Memory B cell (primary cell): Measurements from ENCODE around the gene UBIAD1.
"Not testable (repeated sequence)": the region's sequence is repeated elsewhere in the genome, so short reads cannot be mapped to it uniquely, and the experiment has no call there.

ENCODE experiments used
- ATAC-seq: fragments of 150-1000 bp; cut with Tn5 transposase; 2 replicates; pipeline ENCODE4 v1.10.0; 2021; ENCODE audit warnings: low read depth, mild to moderate bottlenecking, moderate library complexity
- DNase-seq, 2 donors: peaks; one replicate each; pipeline ENCODE4 v3.0.0; 2022; ENCODE audit warnings: low spot score in 2 of 2
- H3K27ac Mint-ChIP-seq: one replicate; pipeline ENCODE4 v1.8.0; 2022; ENCODE audit warnings: mild to moderate bottlenecking, moderate library complexity, mixed read lengths
- H3K27me3 Mint-ChIP-seq: one replicate; pipeline ENCODE4 v1.8.0; 2022; ENCODE audit warnings: mixed read lengths
- H3K36me3 Mint-ChIP-seq: one replicate; pipeline ENCODE4 v1.8.0; 2022; ENCODE audit warnings: mild to moderate bottlenecking, mixed read lengths
- H3K4me1 Mint-ChIP-seq: one replicate; pipeline ENCODE4 v1.8.0; 2022; ENCODE audit warnings: mixed read lengths
- H3K4me3 Mint-ChIP-seq: one replicate; pipeline ENCODE4 v1.8.0; 2022; ENCODE audit warnings: mild to moderate bottlenecking, moderate library complexity, mixed read lengths
- H3K9me3 Mint-ChIP-seq: one replicate; pipeline ENCODE4 v1.8.0; 2022; ENCODE audit warnings: mixed read lengths

Gene UBIAD1

GRCh38 chr1:11262171-11263049, 10.6 kb upstream of the UBIAD1 start, which contains the start of gene MTOR:
Gene MTOR, minus strand, starts transcription at chr1:11262551. Its CDS starts 3,142 bp downstream, at chr1:11259409.
- Mint-ChIP-seq H3K27me3 (no peaks in the 10 kb centered on the region), H3K9me3 (no peaks in the 10 kb centered on the region), H3K4me1 (peaks cover 5% of the 10 kb centered on the region), H3K4me3 (peak within 1 kb of the TSS; percentile 93), H3K36me3 (peaks cover 6% of the 10 kb centered on the region), H3K27ac (peak within 1 kb of the TSS; percentile 95)
- ATAC-seq (peak; percentile 95), DNase-seq (peak; percentile 84 to 94)

DNA sequence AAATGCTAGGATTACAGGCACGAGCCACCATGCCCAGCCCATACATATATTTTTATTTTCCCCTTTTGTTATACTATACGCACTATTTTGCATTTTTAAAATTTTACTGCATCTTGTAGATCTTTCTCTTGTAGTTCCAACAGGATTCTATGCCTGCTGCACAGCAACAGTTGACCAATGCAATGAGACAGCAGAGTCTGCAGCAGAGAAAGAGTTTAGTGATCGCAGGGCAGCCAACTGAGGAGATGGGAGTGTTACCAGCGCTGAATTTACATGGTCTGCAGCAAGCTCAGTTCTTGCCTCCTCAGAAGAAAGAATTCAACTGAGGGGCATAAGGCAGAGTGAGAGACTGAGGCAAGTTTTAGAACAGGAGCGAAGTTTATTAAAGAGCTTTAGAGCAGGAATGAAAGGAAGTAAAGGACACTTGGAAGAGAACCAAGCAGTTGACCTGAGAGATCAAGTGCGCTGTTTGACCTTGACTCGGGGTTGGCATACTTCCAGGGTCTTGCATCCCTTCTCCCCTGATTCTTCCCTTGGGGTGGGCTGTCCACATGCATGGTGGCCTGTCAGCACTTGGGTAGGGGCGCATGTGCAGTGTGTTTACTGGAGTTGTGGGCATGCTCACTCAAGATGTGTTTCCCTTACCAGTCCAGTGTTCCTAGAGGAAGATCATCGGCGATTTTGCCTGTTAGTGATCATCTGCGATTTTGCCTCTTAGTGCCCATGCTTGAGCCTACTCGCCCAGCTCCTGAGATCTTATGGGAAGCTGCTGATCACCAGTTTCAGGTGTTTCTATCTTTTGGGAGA, 6.5 kb upstream of the UBIAD1 start:
- H3K36me3 Mint-ChIP-seq = no peaks in the 10 kb centered on the region
- no peak overlapping the region for H3K27ac Mint-ChIP-seq
- peaks cover 5% of the 10 kb centered on the region for H3K4me1 Mint-ChIP-seq
- no peak for DNase-seq
- H3K4me3 Mint-ChIP-seq = no peak overlapping the region
- H3K27me3 Mint-ChIP-seq = no peaks in the 10 kb centered on the region
- no peak for ATAC-seq
- H3K9me3 Mint-ChIP-seq = no peaks in the 10 kb centered on the region

GRCh38 chr1:11267350-11268337, 5.4 kb upstream of the UBIAD1 start:
- H3K9me3 Mint-ChIP-seq, H3K4me3 Mint-ChIP-seq, DNase-seq, H3K27me3 Mint-ChIP-seq, H3K4me1 Mint-ChIP-seq, H3K36me3 Mint-ChIP-seq, H3K27ac Mint-ChIP-seq, ATAC-seq: not testable (repeated sequence)

DNA sequence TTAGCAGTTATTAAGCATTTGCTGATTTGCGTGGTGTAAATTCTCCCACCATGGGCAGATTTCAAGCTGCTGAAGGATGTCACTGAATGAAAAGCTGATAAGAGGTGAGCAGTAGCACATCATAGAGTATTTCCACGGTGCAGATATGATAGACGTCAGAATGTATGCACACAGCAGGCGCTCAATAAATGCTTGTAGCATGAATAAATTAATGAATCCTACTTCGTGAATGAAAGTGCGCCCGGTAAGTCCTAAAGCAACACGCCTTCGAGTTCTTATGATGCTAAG, 510 bp upstream of the UBIAD1 start:
- Mint-ChIP-seq H3K36me3 (peaks cover 11% of the 10 kb centered on the region), H3K4me1 (peaks cover 18% of the 10 kb centered on the region), H3K4me3 (peak overlapping the region; percentile 50), H3K27me3 (no peaks in the 10 kb centered on the region), H3K9me3 (no peaks in the 10 kb centered on the region), H3K27ac (no peak overlapping the region)
- DNase-seq = no peak
- peak; percentile 7 for ATAC-seq

GRCh38 chr1:11273595-11274234, 717 bp downstream of the UBIAD1 start:
- ATAC-seq = peak; percentile 46
- Mint-ChIP-seq H3K27me3 (no peaks in the 10 kb centered on the region), H3K4me1 (peaks cover 18% of the 10 kb centered on the region), H3K4me3 (peak overlapping the region; percentile 97), H3K36me3 (peaks cover 15% of the 10 kb centered on the region), H3K27ac (peak overlapping the region; percentile 85), H3K9me3 (no peaks in the 10 kb centered on the region)
- no peak for DNase-seq

- no peak for DNase-seq
- Mint-ChIP-seq H3K27me3 (no peaks in the 10 kb centered on the region), H3K9me3 (no peaks in the 10 kb centered on the region), H3K36me3 (peaks cover 29% of the 10 kb centered on the region), H3K27ac (peak overlapping the region; percentile 51), H3K4me1 (peaks cover 46% of the 10 kb centered on the region), H3K4me3 (no peak overlapping the region)
- no peak for ATAC-seq
Measured at GRCh38 chr1:11279152-11279551, 6.2 kb downstream of the UBIAD1 start.

DNA sequence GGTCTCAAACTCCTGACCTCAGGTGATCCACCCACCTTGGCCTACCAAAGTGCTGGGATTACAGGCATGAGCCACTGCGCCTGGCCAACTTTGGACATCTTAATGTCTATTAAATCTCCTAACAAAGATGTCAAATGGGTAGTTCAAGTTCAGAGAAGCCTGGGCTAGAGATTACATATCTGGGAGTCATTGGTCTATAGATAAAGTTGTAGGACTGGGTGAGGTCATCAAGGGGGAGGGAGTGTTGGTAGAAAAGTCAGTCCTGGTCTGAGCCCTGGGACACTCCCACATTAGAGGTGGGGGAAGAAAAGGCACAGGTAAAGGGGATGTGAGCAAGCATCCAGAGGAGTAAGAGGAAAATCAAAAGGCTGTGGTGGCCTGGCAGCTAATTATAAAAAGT, 6.6 kb downstream of the UBIAD1 start:
- Mint-ChIP-seq H3K36me3 (peaks cover 30% of the 10 kb centered on the region), H3K9me3 (no peaks in the 10 kb centered on the region), H3K27ac (peak overlapping the region; percentile 51), H3K4me1 (peaks cover 47% of the 10 kb centered on the region), H3K27me3 (no peaks in the 10 kb centered on the region), H3K4me3 (peak overlapping the region; percentile 7)
- ATAC-seq (no peak), DNase-seq (no peak)

DNA sequence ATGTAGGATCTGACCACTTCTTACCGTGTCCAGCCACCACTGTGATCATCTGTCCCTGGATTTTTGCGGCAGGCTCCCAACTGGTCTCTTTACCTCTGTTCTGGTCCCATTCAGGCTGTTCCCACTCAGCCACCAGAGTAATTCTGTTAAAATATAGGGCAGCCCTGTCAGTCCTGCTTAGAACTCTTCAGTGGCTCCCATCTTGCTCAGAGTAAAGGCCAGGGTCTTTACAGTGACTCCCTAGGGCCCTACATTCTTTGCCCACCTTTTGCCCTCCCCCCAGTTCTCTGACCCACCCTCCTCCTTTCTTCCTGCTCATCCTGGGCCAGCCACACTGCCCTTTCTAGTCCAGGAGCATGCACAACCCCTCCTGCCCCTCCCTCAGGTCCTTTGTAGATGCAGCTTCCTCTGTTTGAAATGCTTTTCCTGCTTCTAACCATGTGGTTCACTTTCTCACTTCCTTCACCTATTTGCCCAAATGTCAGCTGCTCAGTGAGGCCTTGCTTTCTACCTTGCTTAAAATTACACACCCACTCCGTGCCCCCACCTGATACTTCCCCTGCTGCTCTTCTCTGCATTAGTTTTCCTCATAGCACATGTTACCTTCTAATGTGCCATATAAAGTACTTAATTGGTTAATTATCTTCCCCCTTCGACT, 7.8 kb downstream of the UBIAD1 start:
- Mint-ChIP-seq H3K27me3 (no peaks in the 10 kb centered on the region), H3K9me3 (no peaks in the 10 kb centered on the region), H3K27ac (peak overlapping the region; percentile 51), H3K4me1 (peaks cover 41% of the 10 kb centered on the region), H3K4me3 (peak overlapping the region; percentile 53), H3K36me3 (peaks cover 24% of the 10 kb centered on the region)
- ATAC-seq = peak; percentile 99
- DNase-seq = peak; percentile 14 to 23

GRCh38 chr1:11281518-11282331, 8.7 kb downstream of the UBIAD1 start:
- Mint-ChIP-seq H3K27me3 (no peaks in the 10 kb centered on the region), H3K4me1 (peaks cover 36% of the 10 kb centered on the region), H3K9me3 (no peaks in the 10 kb centered on the region), H3K4me3 (peak overlapping the region; percentile 53), H3K36me3 (peaks cover 25% of the 10 kb centered on the region), H3K27ac (peak overlapping the region; percentile 51)
- DNase-seq = no peak
- ATAC-seq = no peak

- Mint-ChIP-seq H3K27ac (peak overlapping the region; percentile 90), H3K9me3 (no peaks in the 10 kb centered on the region), H3K36me3 (peaks cover 30% of the 10 kb centered on the region), H3K4me1 (peaks cover 36% of the 10 kb centered on the region), H3K27me3 (no peaks in the 10 kb centered on the region), H3K4me3 (no peak overlapping the region)
- DNase-seq = no peak
- ATAC-seq = no peak
Measured at GRCh38 chr1:11283151-11283550, 10.2 kb downstream of the UBIAD1 start.

DNA sequence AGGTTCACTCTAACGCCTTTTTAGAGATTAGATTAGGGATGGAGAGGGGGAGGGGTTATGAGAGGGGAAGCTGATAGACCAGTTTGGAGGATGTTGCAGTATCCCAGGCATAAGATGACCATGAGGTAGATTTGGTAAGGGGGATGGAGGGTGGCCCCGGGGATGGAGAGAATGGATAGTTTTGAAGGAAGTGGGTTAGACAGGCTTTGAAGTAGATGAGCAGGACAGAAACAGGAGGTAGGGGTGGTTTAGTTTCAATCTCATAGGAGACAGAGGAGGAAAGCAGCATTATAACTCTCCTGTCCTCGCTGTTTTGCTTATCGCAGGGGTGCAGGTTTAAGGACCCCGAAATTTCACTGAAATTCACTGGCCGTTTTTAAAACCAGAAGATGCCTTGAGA, 11.8 kb downstream of the UBIAD1 start:
- DNase-seq (no peak), ATAC-seq (no peak)
- Mint-ChIP-seq H3K4me1 (peaks cover 38% of the 10 kb centered on the region), H3K4me3 (no peak overlapping the region), H3K27me3 (no peaks in the 10 kb centered on the region), H3K9me3 (no peaks in the 10 kb centered on the region), H3K27ac (no peak overlapping the region), H3K36me3 (peaks cover 32% of the 10 kb centered on the region)
